ENCODE data around the gene CEBPZ. TPM values are rescaled to one million over a fixed set of nuclear protein-coding genes. Genes with fewer than 3 reads are reported as not detected.

Gene CEBPZ
- total RNA-seq, 1 experiment from 2014 or later, result 146 TPM

- TF ChIP-seq ARID4B (CRISPR knock-in tag; IDR thresholded peaks at IDR 0.05; ENCODE audit: borderline replicate concordance) (no peak), TEAD1 (CRISPR knock-in tag; IDR thresholded peaks at IDR 0.05) (no peak), OVOL2 (CRISPR knock-in tag; IDR thresholded peaks at IDR 0.05; ENCODE audit: borderline replicate concordance) (no peak), GTF2I (CRISPR knock-in tag; conservative IDR thresholded peaks at IDR 0.05) (no peak), CBFB (CRISPR knock-in tag; IDR thresholded peaks at IDR 0.05; ENCODE audit: low read depth) (no peak), AR (CRISPR knock-in tag; IDR thresholded peaks at IDR 0.05) (no peak)
- TF ChIP-seq, protein P1, sequence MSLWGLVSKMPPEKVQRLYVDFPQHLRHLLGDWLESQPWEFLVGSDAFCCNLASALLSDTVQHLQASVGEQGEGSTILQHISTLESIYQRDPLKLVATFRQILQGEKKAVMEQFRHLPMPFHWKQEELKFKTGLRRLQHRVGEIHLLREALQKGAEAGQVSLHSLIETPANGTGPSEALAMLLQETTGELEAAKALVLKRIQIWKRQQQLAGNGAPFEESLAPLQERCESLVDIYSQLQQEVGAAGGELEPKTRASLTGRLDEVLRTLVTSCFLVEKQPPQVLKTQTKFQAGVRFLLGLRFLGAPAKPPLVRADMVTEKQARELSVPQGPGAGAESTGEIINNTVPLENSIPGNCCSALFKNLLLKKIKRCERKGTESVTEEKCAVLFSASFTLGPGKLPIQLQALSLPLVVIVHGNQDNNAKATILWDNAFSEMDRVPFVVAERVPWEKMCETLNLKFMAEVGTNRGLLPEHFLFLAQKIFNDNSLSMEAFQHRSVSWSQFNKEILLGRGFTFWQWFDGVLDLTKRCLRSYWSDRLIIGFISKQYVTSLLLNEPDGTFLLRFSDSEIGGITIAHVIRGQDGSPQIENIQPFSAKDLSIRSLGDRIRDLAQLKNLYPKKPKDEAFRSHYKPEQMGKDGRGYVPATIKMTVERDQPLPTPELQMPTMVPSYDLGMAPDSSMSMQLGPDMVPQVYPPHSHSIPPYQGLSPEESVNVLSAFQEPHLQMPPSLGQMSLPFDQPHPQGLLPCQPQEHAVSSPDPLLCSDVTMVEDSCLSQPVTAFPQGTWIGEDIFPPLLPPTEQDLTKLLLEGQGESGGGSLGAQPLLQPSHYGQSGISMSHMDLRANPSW (CRISPR knock-in tag; conservative IDR thresholded peaks at IDR 0.05; ENCODE audit: low read depth), result no peak
Observed at GRCh38 chr2:37173741-37174140, 57.7 kb downstream of the CEBPZ start (continued).

GRCh38 chr2:37171624-37171950, 59.8 kb downstream of the CEBPZ start:
- H3K4me3 Mint-ChIP-seq, result no peak overlapping the region
- no peak for DNase-seq (ENCODE audit: low spot score)
- H3K36me3 Mint-ChIP-seq, result no peaks in the 10 kb centered on the region
- TF ChIP-seq RORB (CRISPR knock-in tag; IDR thresholded peaks at IDR 0.05) (no peak), ZSCAN18 (CRISPR knock-in tag; IDR thresholded peaks at IDR 0.05) (no peak), NR2C2 (CRISPR knock-in tag; IDR thresholded peaks at IDR 0.05) (no peak), SMAD4 (CRISPR knock-in tag; IDR thresholded peaks at IDR 0.05) (no peak), ATF3 (CRISPR knock-in tag; conservative IDR thresholded peaks at IDR 0.05) (no peak), CREM (CRISPR knock-in tag; IDR thresholded peaks at IDR 0.05) (no peak), ZNF423 (CRISPR knock-in tag; IDR thresholded peaks at IDR 0.05) (no peak), ZBTB21 (CRISPR knock-in tag; IDR thresholded peaks at IDR 0.05; ENCODE audit: borderline replicate concordance) (no peak), NFE2L1 (CRISPR knock-in tag; IDR thresholded peaks at IDR 0.05) (no peak), JAZF1 (CRISPR knock-in tag; IDR thresholded peaks at IDR 0.05) (no peak), NR3C1 (CRISPR knock-in tag; conservative IDR thresholded peaks at IDR 0.05; ENCODE audit: low read depth) (no peak)
- TF ChIP-seq, protein P2, sequence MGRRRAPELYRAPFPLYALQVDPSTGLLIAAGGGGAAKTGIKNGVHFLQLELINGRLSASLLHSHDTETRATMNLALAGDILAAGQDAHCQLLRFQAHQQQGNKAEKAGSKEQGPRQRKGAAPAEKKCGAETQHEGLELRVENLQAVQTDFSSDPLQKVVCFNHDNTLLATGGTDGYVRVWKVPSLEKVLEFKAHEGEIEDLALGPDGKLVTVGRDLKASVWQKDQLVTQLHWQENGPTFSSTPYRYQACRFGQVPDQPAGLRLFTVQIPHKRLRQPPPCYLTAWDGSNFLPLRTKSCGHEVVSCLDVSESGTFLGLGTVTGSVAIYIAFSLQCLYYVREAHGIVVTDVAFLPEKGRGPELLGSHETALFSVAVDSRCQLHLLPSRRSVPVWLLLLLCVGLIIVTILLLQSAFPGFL (CRISPR knock-in tag; IDR thresholded peaks at IDR 0.05; ENCODE audit: borderline replicate concordance), result no peak
- peaks cover 7% of the 10 kb centered on the region for H3K4me1 Mint-ChIP-seq
- ChIA-PET CTCF (no interaction called here), POLR2A (no interaction called here)
- no peaks in the 10 kb centered on the region for H3K9me3 Mint-ChIP-seq
- no peaks in the 10 kb centered on the region for H3K27me3 Mint-ChIP-seq (ENCODE audit: low read depth)
- no peak overlapping the region for H3K27ac Mint-ChIP-seq
- no peak for ATAC-seq
